ENCODE data around the gene FAM83F.

DNA sequence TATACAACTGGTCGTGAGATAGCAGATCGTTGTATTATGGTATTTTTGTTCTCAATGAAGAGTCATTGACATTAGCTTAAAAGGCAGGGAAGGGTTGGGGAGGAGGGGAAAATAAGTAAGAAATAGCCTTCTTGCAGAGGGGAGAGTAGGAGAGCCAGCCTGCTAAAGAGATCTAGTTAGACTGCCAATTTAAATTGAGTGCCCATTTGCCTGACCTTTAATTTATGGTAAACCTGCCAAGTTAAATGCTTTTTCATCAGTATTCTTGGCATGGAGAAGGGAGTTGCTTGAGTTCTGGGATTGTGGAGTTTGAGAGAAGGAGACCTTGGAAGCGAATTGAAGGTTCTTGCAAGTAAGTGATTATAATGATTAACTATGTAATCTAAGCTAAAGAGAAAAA is 89.0 kb downstream of the FAM83F start:
- TF ChIP-seq, protein P1, sequence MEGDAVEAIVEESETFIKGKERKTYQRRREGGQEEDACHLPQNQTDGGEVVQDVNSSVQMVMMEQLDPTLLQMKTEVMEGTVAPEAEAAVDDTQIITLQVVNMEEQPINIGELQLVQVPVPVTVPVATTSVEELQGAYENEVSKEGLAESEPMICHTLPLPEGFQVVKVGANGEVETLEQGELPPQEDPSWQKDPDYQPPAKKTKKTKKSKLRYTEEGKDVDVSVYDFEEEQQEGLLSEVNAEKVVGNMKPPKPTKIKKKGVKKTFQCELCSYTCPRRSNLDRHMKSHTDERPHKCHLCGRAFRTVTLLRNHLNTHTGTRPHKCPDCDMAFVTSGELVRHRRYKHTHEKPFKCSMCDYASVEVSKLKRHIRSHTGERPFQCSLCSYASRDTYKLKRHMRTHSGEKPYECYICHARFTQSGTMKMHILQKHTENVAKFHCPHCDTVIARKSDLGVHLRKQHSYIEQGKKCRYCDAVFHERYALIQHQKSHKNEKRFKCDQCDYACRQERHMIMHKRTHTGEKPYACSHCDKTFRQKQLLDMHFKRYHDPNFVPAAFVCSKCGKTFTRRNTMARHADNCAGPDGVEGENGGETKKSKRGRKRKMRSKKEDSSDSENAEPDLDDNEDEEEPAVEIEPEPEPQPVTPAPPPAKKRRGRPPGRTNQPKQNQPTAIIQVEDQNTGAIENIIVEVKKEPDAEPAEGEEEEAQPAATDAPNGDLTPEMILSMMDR (IDR thresholded peaks at IDR 0.05), result no peak
- TF ChIP-seq POLR2AphosphoS5 (IDR thresholded peaks at IDR 0.05) (no peak), POLR2A (IDR thresholded peaks at IDR 0.05) (no peak)

Measured in sigmoid colon (tissue), 4 donors.